Muscle of arm (tissue), 12 donors: ENCODE results near the gene GOLPH3. TPM values are rescaled to one million over a fixed set of nuclear protein-coding genes. Genes with fewer than 3 reads are reported as not detected.
A peak's percentile ranks its signal among the peaks of the same experiment; 100 is the strongest.
"Not testable (repeated sequence)": the region's sequence is repeated elsewhere in the genome, so short reads cannot be mapped to it uniquely, and the experiment has no call there.

ENCODE experiments used
- DNase-seq: peaks from one replicate; pipeline ENCODE4 v3.0.0-alpha.2; 2013
- polyA plus RNA-seq, 12 donors: library from polyadenylated mRNA; unstranded; fragments of 120-200 nt; gene quantifications; one replicate each; pipeline ENCODE4 v1.2.1, GENCODE V29; 2013; ENCODE audit not compliant: insufficient read length in 12 of 12

The GOLPH3 gene
- polyA plus RNA-seq, 12 donors = 47.0 to 76.4 (median 61.3) TPM; not detected in 1

GRCh38 chr5:32078855-32079254, 95.3 kb downstream of the GOLPH3 start:
- DNase-seq = not testable (repeated sequence)

GRCh38 chr5:32076699-32077695, 97.1 kb downstream of the GOLPH3 start:
- DNase-seq = peak; percentile 67

Other genes with a start within 250 kb of the GOLPH3 start
- gene MTMR12, start 138.6 kb upstream of the GOLPH3 start, polyA plus RNA-seq = 10 to 100 TPM in 11 of 12 donors, not detected in 1; 12.1 to 27.2 (median 17.0) TPM